Measurements from ENCODE around the gene AGPAT4. TPM values are rescaled to one million over a fixed set of nuclear protein-coding genes. Genes with fewer than 3 reads are reported as not detected.

Gene AGPAT4
- total and polyA plus RNA-seq, 2 of the 13 experiments (the other 11 are each of a cell fraction or from before 2014, with no cell fraction given), result 0.07 to 0.13 TPM

DNA sequence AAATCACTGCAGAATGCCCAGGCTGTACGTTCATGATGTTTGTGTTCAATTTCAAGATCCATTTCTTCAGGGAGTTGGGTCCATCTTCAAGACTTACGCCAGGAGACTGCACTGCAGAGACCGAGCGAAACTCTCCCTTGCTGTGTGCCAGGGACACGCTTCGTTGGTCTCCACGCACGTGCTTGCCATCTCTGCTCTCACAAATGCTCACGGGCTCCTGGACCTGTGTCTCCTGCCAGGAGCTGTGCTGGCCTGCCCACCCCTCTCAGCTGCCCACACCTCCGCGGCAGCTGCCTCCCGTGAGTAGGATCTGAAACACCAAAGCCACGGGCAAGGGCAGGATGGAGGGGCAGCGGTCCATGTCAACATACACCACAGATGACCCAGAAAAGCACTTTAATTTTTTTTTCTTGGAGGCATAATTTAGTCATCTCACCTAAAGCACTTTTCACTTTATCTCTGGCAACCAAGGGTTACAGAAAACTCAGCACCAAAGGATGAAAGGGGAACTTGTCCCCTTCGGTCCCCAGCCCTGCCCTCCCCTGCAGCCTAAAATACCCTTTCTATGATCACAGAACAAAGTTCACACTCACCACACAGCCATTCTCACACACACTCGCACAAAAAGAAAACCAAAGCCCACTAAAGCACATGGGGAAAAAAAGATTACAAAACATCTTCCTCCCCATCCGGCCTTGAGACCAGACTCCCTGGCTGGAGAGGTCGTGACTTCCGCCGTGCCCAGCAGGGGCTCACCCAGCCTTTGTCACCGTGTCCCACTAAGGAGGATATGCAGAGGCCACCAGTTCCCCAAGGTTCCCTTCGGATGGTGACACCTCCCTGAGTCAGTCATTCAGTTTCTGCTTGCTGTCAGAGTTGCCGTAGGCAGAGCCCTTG, 137.9 kb downstream of the AGPAT4 start (continued):
- TF ChIP-seq, protein P1, sequence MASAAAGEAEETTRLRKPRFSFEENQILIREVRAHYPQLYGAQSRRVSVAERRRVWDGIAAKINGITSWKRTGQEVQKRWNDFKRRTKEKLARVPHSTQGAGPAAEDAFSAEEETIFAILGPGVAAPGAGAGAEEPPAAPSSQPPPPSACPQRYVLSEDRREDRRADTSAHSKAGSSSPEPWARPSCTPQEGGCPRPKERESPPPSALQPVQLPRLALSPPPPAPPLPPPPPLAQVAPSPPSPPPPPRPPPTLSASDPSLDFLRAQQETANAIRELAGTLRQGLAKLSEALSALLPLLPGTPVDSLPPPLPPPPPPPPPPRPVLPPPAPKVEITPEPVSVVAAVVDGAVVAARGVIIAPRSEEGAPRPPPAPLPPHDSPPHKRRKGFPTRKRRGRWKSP (CRISPR knock-in tag; IDR thresholded peaks at IDR 0.05), result no peak; the same call in 1 of the 2 replicates
- TF ChIP-seq DPF2 (CRISPR knock-in tag; IDR thresholded peaks at IDR 0.05; ENCODE audit: borderline replicate concordance, low read depth) (no peak), ZNF230 (CRISPR knock-in tag; IDR thresholded peaks at IDR 0.05) (no peak), ZSCAN29 (CRISPR knock-in tag; conservative IDR thresholded peaks at IDR 0.05) (no peak), CENPX (CRISPR knock-in tag; IDR thresholded peaks at IDR 0.05) (no peak), SIN3B (IDR thresholded peaks at IDR 0.05; ENCODE audit: low read length) (no peak), PHF20 (CRISPR knock-in tag; IDR thresholded peaks at IDR 0.05) (no peak), ZBTB7A (CRISPR knock-in tag; IDR thresholded peaks at IDR 0.05) (no peak), CHD4 (IDR thresholded peaks at IDR 0.05; ENCODE audit: borderline replicate concordance, low read length) (no peak), ZNF256 (CRISPR knock-in tag; conservative IDR thresholded peaks at IDR 0.05) (no peak), IKZF4 (CRISPR knock-in tag; IDR thresholded peaks at IDR 0.05; ENCODE audit: borderline replicate concordance, low read depth, not compliant biosample characterization) (peak; percentile 26), KLF16 (CRISPR knock-in tag; IDR thresholded peaks at IDR 0.05) (0 out of 4 replicates have a peak, but pooled peaks of 1 of the 2 experiments have one; percentile 26), HNF4A (CRISPR knock-in tag; IDR thresholded peaks at IDR 0.05) (peak; percentile 78), ZNF558 (CRISPR knock-in tag; IDR thresholded peaks at IDR 0.05; ENCODE audit: borderline replicate concordance) (no peak), NCOA5 (CRISPR knock-in tag; IDR thresholded peaks at IDR 0.05) (no peak), ZFP41 (CRISPR knock-in tag; IDR thresholded peaks at IDR 0.05; ENCODE audit: borderline replicate concordance) (no peak)
- TF ChIP-seq, protein P2, sequence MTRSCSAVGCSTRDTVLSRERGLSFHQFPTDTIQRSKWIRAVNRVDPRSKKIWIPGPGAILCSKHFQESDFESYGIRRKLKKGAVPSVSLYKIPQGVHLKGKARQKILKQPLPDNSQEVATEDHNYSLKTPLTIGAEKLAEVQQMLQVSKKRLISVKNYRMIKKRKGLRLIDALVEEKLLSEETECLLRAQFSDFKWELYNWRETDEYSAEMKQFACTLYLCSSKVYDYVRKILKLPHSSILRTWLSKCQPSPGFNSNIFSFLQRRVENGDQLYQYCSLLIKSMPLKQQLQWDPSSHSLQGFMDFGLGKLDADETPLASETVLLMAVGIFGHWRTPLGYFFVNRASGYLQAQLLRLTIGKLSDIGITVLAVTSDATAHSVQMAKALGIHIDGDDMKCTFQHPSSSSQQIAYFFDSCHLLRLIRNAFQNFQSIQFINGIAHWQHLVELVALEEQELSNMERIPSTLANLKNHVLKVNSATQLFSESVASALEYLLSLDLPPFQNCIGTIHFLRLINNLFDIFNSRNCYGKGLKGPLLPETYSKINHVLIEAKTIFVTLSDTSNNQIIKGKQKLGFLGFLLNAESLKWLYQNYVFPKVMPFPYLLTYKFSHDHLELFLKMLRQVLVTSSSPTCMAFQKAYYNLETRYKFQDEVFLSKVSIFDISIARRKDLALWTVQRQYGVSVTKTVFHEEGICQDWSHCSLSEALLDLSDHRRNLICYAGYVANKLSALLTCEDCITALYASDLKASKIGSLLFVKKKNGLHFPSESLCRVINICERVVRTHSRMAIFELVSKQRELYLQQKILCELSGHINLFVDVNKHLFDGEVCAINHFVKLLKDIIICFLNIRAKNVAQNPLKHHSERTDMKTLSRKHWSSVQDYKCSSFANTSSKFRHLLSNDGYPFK (CRISPR knock-in tag; IDR thresholded peaks at IDR 0.05; ENCODE audit: borderline replicate concordance), result no peak
- TF ChIP-seq, protein P3, sequence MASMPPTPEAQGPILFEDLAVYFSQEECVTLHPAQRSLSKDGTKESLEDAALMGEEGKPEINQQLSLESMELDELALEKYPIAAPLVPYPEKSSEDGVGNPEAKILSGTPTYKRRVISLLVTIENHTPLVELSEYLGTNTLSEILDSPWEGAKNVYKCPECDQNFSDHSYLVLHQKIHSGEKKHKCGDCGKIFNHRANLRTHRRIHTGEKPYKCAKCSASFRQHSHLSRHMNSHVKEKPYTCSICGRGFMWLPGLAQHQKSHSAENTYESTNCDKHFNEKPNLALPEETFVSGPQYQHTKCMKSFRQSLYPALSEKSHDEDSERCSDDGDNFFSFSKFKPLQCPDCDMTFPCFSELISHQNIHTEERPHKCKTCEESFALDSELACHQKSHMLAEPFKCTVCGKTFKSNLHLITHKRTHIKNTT (CRISPR knock-in tag; IDR thresholded peaks at IDR 0.05), result no peak
- TF ChIP-seq, protein P4, sequence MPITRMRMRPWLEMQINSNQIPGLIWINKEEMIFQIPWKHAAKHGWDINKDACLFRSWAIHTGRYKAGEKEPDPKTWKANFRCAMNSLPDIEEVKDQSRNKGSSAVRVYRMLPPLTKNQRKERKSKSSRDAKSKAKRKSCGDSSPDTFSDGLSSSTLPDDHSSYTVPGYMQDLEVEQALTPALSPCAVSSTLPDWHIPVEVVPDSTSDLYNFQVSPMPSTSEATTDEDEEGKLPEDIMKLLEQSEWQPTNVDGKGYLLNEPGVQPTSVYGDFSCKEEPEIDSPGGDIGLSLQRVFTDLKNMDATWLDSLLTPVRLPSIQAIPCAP (CRISPR knock-in tag; IDR thresholded peaks at IDR 0.05; ENCODE audit: low read depth), result no peak
- TF ChIP-seq, protein P5, sequence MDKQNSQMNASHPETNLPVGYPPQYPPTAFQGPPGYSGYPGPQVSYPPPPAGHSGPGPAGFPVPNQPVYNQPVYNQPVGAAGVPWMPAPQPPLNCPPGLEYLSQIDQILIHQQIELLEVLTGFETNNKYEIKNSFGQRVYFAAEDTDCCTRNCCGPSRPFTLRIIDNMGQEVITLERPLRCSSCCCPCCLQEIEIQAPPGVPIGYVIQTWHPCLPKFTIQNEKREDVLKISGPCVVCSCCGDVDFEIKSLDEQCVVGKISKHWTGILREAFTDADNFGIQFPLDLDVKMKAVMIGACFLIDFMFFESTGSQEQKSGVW (CRISPR knock-in tag; IDR thresholded peaks at IDR 0.05; ENCODE audit: borderline replicate concordance), result no peak

Measured in HepG2 (cell line).